Measurements from ENCODE around the gene GATA6. TPM values are rescaled to one million over a fixed set of nuclear protein-coding genes. Genes with fewer than 3 reads are reported as not detected.
A peak's percentile ranks its signal among the peaks of the same experiment; 100 is the strongest.

The GATA6 gene
- total and polyA plus RNA-seq, 2 experiments from 2014 or later, result 0.08 TPM; not detected in 1

DNA sequence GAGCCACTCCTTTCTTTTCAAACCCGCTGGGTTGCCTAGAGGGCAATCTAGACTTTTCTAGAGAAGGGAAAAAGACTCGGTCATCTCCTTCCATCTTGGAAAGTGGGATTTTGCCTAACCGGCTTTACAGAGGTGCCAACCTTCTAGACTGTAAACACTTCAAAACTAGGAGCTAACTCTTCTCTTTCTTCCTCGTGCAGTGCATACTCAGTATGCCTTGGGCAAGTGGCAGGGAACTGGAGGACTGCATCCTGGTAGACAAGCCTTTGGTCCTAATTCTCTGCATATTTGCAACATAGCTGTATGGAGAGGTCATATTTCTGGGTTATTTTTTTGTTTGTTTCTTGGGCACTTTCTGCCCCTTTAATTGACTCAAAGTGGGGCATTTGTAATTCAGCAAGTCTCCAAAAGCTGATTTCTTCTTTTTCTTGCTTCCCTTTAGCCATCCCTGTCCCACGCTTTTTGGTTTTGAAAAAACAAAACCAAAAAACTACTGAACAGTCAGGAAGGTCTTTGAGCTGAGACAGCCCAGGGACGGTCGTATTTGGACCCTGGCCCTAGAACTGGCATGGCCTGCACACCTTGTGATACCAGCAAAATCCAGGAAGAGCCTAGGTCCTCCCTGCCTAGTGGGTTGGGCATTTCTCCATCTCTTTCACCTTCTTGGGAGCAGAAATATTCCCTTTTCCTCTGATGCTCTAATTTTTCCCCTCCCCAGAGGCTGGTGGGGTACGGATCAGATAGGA, 5.8 kb upstream of the GATA6 start:
- H4K20me1 ChIP-seq (replicated peaks; ENCODE audit: insufficient read depth), result peaks cover 24% of the 10 kb centered on the region
- H3F3A ChIP-seq (replicated peaks; ENCODE audit: low read depth), result peaks cover 5% of the 10 kb centered on the region; the same call in 1 of the 2 replicates
- no peak for DNase-seq (ENCODE audit: low spot score)
- Mint-ChIP-seq H3K36me3 (ENCODE audit: low read depth) (no peaks in the 10 kb centered on the region), H3K27me3 (ENCODE audit: insufficient read depth, low read depth, poor library complexity) (peaks cover 68% of the 10 kb centered on the region), H3K4me1 (peaks cover 25% of the 10 kb centered on the region), H3K4me3 (no peak overlapping the region), H3K9me3 (peaks cover 3% of the 10 kb centered on the region; the same call in 1 of the 3 replicates), H3K27ac (no peak overlapping the region)
- no peak for ATAC-seq
- H3K27me3 ChIP-seq (ENCODE audit: insufficient read depth), result peaks cover 91% of the 10 kb centered on the region
- H3K9me2 ChIP-seq (ENCODE audit: insufficient read depth), result no peaks in the 10 kb centered on the region
- H3K36me3 ChIP-seq (ENCODE audit: insufficient read depth), result no peaks in the 10 kb centered on the region
- H3K4me1 ChIP-seq (ENCODE audit: insufficient read depth), result peaks cover 28% of the 10 kb centered on the region; the same call in 1 of the 2 replicates
- peak; percentile 23 for TF ChIP-seq EZH2 (IDR thresholded peaks at IDR 0.05; ENCODE audit: low read depth, unreplicated experiment)
- TF ChIP-seq, protein P1, sequence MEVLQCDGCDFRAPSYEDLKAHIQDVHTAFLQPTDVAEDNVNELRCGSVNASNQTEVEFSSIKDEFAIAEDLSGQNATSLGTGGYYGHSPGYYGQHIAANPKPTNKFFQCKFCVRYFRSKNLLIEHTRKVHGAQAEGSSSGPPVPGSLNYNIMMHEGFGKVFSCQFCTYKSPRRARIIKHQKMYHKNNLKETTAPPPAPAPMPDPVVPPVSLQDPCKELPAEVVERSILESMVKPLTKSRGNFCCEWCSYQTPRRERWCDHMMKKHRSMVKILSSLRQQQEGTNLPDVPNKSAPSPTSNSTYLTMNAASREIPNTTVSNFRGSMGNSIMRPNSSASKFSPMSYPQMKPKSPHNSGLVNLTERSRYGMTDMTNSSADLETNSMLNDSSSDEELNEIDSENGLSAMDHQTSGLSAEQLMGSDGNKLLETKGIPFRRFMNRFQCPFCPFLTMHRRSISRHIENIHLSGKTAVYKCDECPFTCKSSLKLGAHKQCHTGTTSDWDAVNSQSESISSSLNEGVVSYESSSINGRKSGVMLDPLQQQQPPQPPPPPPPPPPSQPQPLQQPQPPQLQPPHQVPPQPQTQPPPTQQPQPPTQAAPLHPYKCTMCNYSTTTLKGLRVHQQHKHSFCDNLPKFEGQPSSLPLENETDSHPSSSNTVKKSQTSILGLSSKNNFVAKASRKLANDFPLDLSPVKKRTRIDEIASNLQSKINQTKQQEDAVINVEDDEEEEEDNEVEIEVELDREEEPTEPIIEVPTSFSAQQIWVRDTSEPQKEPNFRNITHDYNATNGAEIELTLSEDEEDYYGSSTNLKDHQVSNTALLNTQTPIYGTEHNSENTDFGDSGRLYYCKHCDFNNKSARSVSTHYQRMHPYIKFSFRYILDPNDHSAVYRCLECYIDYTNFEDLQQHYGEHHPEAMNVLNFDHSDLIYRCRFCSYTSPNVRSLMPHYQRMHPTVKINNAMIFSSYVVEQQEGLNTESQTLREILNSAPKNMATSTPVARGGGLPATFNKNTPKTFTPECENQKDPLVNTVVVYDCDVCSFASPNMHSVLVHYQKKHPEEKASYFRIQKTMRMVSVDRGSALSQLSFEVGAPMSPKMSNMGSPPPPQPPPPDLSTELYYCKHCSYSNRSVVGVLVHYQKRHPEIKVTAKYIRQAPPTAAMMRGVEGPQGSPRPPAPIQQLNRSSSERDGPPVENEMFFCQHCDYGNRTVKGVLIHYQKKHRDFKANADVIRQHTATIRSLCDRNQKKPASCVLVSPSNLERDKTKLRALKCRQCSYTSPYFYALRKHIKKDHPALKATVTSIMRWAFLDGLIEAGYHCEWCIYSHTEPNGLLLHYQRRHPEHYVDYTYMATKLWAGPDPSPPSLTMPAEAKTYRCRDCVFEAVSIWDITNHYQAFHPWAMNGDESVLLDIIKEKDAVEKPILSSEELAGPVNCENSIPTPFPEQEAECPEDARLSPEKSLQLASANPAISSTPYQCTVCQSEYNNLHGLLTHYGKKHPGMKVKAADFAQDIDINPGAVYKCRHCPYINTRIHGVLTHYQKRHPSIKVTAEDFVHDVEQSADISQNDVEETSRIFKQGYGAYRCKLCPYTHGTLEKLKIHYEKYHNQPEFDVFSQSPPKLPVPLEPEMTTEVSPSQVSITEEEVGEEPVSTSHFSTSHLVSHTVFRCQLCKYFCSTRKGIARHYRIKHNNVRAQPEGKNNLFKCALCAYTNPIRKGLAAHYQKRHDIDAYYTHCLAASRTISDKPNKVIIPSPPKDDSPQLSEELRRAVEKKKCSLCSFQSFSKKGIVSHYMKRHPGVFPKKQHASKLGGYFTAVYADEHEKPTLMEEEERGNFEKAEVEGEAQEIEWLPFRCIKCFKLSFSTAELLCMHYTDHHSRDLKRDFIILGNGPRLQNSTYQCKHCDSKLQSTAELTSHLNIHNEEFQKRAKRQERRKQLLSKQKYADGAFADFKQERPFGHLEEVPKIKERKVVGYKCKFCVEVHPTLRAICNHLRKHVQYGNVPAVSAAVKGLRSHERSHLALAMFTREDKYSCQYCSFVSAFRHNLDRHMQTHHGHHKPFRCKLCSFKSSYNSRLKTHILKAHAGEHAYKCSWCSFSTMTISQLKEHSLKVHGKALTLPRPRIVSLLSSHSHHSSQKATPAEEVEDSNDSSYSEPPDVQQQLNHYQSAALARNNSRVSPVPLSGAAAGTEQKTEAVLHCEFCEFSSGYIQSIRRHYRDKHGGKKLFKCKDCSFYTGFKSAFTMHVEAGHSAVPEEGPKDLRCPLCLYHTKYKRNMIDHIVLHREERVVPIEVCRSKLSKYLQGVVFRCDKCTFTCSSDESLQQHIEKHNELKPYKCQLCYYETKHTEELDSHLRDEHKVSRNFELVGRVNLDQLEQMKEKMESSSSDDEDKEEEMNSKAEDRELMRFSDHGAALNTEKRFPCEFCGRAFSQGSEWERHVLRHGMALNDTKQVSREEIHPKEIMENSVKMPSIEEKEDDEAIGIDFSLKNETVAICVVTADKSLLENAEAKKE (CRISPR knock-in tag; IDR thresholded peaks at IDR 0.05), result no peak
- H3K4me2 ChIP-seq, result no peak overlapping the region
- no peak overlapping the region for H3K27ac ChIP-seq (ENCODE audit: low read depth)
- no peak overlapping the region for H3K4me3 ChIP-seq
- H2AFZ ChIP-seq, result no peak overlapping the region
- no peaks in the 10 kb centered on the region for H3K79me2 ChIP-seq (replicated peaks; ENCODE audit: insufficient read depth)

DNA sequence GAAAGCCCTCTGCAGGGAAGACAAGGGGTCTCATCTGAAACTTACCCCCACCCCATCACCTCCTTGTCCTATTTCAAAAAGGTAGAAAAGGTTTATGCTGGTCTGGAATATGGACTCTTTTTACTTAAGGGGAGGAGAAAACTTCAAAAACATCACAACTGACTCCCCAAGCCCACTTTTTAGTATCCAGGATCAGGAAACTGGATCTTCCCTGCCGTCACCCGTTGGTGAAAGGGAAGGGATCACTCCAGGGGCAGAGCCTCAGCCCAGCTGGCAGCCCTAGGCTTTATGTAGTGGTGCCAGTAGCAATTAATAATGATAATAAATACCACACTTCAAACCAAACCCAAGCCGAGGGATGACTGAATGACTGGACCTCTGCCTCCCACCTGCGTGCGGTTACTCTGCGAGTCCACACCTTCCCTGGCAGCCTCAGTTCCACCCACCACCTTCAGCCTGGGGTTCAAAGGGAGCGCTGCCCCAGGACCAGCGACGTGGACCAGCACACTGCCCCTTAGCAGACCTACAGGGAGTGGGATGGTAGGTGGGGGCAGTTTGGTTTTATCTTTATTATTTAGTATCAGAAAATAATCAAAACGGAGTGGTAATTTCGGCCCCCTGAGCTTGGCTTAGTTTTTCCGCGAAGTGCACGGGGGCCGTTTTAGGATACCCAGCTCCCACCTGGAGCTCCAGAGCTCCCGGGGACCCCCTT, 4.9 kb upstream of the GATA6 start:
- Mint-ChIP-seq H3K9me3 (peaks cover 3% of the 10 kb centered on the region; the same call in 1 of the 3 replicates), H3K27ac (no peak overlapping the region), H3K36me3 (ENCODE audit: low read depth) (no peaks in the 10 kb centered on the region), H3K27me3 (ENCODE audit: insufficient read depth, low read depth, poor library complexity) (peaks cover 72% of the 10 kb centered on the region), H3K4me1 (peaks cover 25% of the 10 kb centered on the region), H3K4me3 (peak overlapping the region; percentile 17; the same call in 1 of the 3 replicates)
- ATAC-seq (no peak), DNase-seq (ENCODE audit: low spot score) (no peak)
- Histone ChIP-seq H3K9me2 (ENCODE audit: insufficient read depth) (no peaks in the 10 kb centered on the region), H3K79me2 (replicated peaks; ENCODE audit: insufficient read depth) (no peaks in the 10 kb centered on the region), H3K27me3 (ENCODE audit: insufficient read depth) (peaks cover 96% of the 10 kb centered on the region), H2AFZ (no peak overlapping the region), H3K27ac (ENCODE audit: low read depth) (no peak overlapping the region), H3K4me2 (peak overlapping the region; percentile 82), H3F3A (replicated peaks; ENCODE audit: low read depth) (peaks cover 5% of the 10 kb centered on the region), H3K4me3 (peak overlapping the region; percentile 58), H3K36me3 (ENCODE audit: insufficient read depth) (no peaks in the 10 kb centered on the region), H3K4me1 (ENCODE audit: insufficient read depth) (peaks cover 28% of the 10 kb centered on the region; the same call in 1 of the 2 replicates), H4K20me1 (replicated peaks; ENCODE audit: insufficient read depth) (peaks cover 24% of the 10 kb centered on the region)
- TF ChIP-seq EZH2 (IDR thresholded peaks at IDR 0.05; ENCODE audit: low read depth, unreplicated experiment), result peak; percentile 59
- TF ChIP-seq EZH2phosphoT487 (IDR thresholded peaks at IDR 0.05; ENCODE audit: unreplicated experiment), result no peak
